ENCODE data around the gene SAGE1.

SAGE1 gene

DNA sequence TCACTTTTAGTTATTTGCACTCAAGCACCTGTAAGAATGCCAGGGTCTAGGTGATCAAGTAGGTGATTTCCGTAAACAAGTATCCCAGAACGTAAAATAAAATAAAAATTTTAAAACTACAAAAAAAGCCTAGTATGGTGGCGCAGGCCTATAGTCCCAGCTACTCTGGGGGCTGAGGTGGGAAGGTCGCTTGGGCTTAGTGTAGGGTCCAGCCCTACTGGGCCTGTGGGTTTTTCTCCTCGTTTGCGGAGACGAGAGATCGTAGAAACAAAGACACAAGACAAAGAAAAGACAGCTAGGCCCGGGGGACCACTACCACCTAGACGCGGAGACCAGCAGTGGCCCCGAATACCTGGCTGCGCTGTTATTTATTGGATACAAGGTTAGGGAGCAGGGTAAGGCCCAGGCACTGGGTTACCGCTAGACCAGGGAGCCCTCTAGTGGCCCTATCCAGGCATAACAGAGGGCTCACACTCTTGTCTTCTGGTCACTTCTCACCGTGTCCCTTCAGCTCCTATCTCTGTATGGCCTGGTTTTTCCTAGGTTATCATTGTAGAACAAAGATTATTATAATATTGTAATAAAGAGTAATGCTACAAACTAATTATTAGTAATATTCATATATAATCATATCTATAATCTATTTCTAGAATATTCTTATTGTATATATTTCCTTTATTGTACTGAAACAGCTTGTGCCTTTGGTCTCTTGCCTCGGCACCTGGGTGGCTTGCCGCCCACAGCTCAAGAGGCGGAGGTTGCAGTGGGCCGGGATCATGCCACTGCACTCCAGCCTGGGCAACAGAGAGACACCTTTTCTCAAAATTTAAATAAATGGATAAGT, 38.4 kb downstream of the SAGE1 start:
- H3K4me1 ChIP-seq (ENCODE audit: insufficient read depth, low read length): no peaks in the 10 kb centered on the region
- H3K9me3 ChIP-seq (ENCODE audit: control insufficient read depth, insufficient read depth, low read length): no peaks in the 10 kb centered on the region
- H3K36me3 ChIP-seq (ENCODE audit: insufficient read depth, low read length): no peaks in the 10 kb centered on the region
- H3K9ac ChIP-seq (ENCODE audit: low read depth, low read length): no peak overlapping the region

DNA sequence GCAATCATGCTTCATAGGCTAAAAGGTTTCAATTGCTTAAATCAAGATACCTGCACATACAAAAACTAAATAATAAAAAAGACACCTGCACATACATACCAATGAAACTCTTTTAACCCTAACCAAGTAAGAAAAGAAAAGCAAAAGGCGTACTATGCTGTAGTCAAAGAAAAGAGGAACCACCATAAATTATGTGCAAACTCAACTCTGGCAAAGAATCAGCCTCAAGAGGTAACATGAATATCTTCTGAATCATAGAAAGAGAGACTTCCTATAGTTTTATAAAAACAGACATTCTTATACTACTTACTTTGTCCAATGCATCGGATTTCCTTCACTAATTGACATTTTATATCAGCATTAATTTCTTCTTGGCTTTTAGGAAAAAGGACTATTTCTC, 51.0 kb downstream of the SAGE1 start:
- Histone ChIP-seq H3K4me1 (ENCODE audit: insufficient read depth, low read length) (no peaks in the 10 kb centered on the region), H3K9me3 (ENCODE audit: control insufficient read depth, insufficient read depth, low read length) (peaks cover 10% of the 10 kb centered on the region; the same call in 1 of the 2 replicates), H3K36me3 (ENCODE audit: insufficient read depth, low read length) (no peaks in the 10 kb centered on the region), H3K9ac (ENCODE audit: low read depth, low read length) (no peak overlapping the region)

GRCh38 chrX:135951291-135951690, 57.8 kb downstream of the SAGE1 start:
- Histone ChIP-seq H3K9ac (ENCODE audit: low read depth, low read length) (no peak overlapping the region), H3K36me3 (ENCODE audit: insufficient read depth, low read length) (no peaks in the 10 kb centered on the region), H3K4me1 (ENCODE audit: insufficient read depth, low read length) (no peaks in the 10 kb centered on the region), H3K9me3 (ENCODE audit: control insufficient read depth, insufficient read depth, low read length) (no peaks in the 10 kb centered on the region)
